ENCODE measurements around the gene KATNAL1.

Gene KATNAL1

GRCh38 chr13:30163441-30163840 is 143.9 kb downstream of the KATNAL1 start:
- H3K4me3 Mint-ChIP-seq = no peak overlapping the region
- H3K9me3 Mint-ChIP-seq = peaks cover 5% of the 10 kb centered on the region
- H3K27ac Mint-ChIP-seq = no peak overlapping the region
- no peaks in the 10 kb centered on the region for H3K36me3 Mint-ChIP-seq (ENCODE audit: low read depth)
- H3K27me3 Mint-ChIP-seq = no peaks in the 10 kb centered on the region
- DNase-seq = no peak
- no peak for ATAC-seq
- peaks cover 21% of the 10 kb centered on the region for H3K4me1 Mint-ChIP-seq

GRCh38 chr13:30159446-30159839 is 147.9 kb downstream of the KATNAL1 start:
- Mint-ChIP-seq H3K27me3 (no peaks in the 10 kb centered on the region), H3K9me3 (peaks cover 5% of the 10 kb centered on the region), H3K4me1 (peaks cover 26% of the 10 kb centered on the region), H3K27ac (peak overlapping the region; percentile 78), H3K4me3 (peak overlapping the region; percentile 22), H3K36me3 (ENCODE audit: low read depth) (no peaks in the 10 kb centered on the region)
- DNase-seq (peak; percentile 61), ATAC-seq (peak; percentile 98)

- Mint-ChIP-seq H3K4me1 (peaks cover 26% of the 10 kb centered on the region), H3K4me3 (peak overlapping the region; percentile 22), H3K36me3 (ENCODE audit: low read depth) (no peaks in the 10 kb centered on the region), H3K27me3 (no peaks in the 10 kb centered on the region), H3K9me3 (peaks cover 5% of the 10 kb centered on the region), H3K27ac (peak overlapping the region; percentile 78)
- ATAC-seq (peak; percentile 20), DNase-seq (no peak)
These were observed 148.4 kb downstream of the KATNAL1 start for GRCh38 chr13:30158774-30159445.

GRCh38 chr13:30157616-30157993 is 149.7 kb downstream of the KATNAL1 start:
- no peak for DNase-seq
- H3K4me1 Mint-ChIP-seq = peaks cover 28% of the 10 kb centered on the region
- no peak overlapping the region for H3K27ac Mint-ChIP-seq

GRCh38 chr13:30156826-30157615 is 150.3 kb downstream of the KATNAL1 start:
- Mint-ChIP-seq H3K4me1 (peaks cover 31% of the 10 kb centered on the region), H3K27me3 (no peaks in the 10 kb centered on the region), H3K27ac (no peak overlapping the region), H3K4me3 (no peak overlapping the region), H3K36me3 (ENCODE audit: low read depth) (no peaks in the 10 kb centered on the region), H3K9me3 (no peaks in the 10 kb centered on the region)
- DNase-seq (no peak), ATAC-seq (no peak)

More at GRCh38 chr13:30157616-30157993, 149.7 kb downstream of the KATNAL1 start:
- no peaks in the 10 kb centered on the region for H3K36me3 Mint-ChIP-seq (ENCODE audit: low read depth)
- peaks cover 2% of the 10 kb centered on the region for H3K9me3 Mint-ChIP-seq
- H3K27me3 Mint-ChIP-seq = no peaks in the 10 kb centered on the region
- no peak for ATAC-seq
- no peak overlapping the region for H3K4me3 Mint-ChIP-seq

- Mint-ChIP-seq H3K36me3 (ENCODE audit: low read depth) (no peaks in the 10 kb centered on the region), H3K27ac (no peak overlapping the region), H3K27me3 (no peaks in the 10 kb centered on the region), H3K4me1 (peaks cover 39% of the 10 kb centered on the region), H3K4me3 (no peak overlapping the region), H3K9me3 (no peaks in the 10 kb centered on the region)
- ATAC-seq = no peak
- DNase-seq = no peak
These were observed 151.1 kb downstream of the KATNAL1 start for GRCh38 chr13:30156270-30156669.

- no peak for DNase-seq
- Mint-ChIP-seq H3K36me3 (ENCODE audit: low read depth) (no peaks in the 10 kb centered on the region), H3K4me1 (peaks cover 46% of the 10 kb centered on the region), H3K27ac (no peak overlapping the region), H3K27me3 (no peaks in the 10 kb centered on the region), H3K4me3 (no peak overlapping the region), H3K9me3 (no peaks in the 10 kb centered on the region)
- no peak for ATAC-seq
These were observed 152.4 kb downstream of the KATNAL1 start for GRCh38 chr13:30154931-30155330.

GRCh38 chr13:30154531-30154930 is 152.8 kb downstream of the KATNAL1 start:
- peaks cover 45% of the 10 kb centered on the region for H3K4me1 Mint-ChIP-seq
- no peaks in the 10 kb centered on the region for H3K27me3 Mint-ChIP-seq
- no peaks in the 10 kb centered on the region for H3K9me3 Mint-ChIP-seq
- DNase-seq (no peak), ATAC-seq (no peak)
- no peak overlapping the region for H3K27ac Mint-ChIP-seq
- H3K36me3 Mint-ChIP-seq (ENCODE audit: low read depth) = no peaks in the 10 kb centered on the region
- H3K4me3 Mint-ChIP-seq = no peak overlapping the region

GRCh38 chr13:30153545-30154426 is 153.6 kb downstream of the KATNAL1 start:
- H3K4me1 Mint-ChIP-seq = peaks cover 44% of the 10 kb centered on the region
- DNase-seq = no peak
- H3K27ac Mint-ChIP-seq = no peak overlapping the region
- H3K36me3 Mint-ChIP-seq (ENCODE audit: low read depth) = no peaks in the 10 kb centered on the region
- no peaks in the 10 kb centered on the region for H3K27me3 Mint-ChIP-seq
- no peak overlapping the region for H3K4me3 Mint-ChIP-seq
- no peaks in the 10 kb centered on the region for H3K9me3 Mint-ChIP-seq
- ATAC-seq = no peak
